Measurements from ENCODE around the gene ZNF286A.

The ZNF286A gene

GRCh38 chr17:15657868-15658267 lies 41.7 kb upstream of the ZNF286A start:
- H3K4me3 ChIP-seq (ENCODE audit: control insufficient read depth, low read depth, low read length), result no peak overlapping the region
- no peak for DNase-seq (ENCODE audit: low read depth)
- TF ChIP-seq CTCF (conservative IDR thresholded peaks at IDR 0.05; ENCODE audit: control insufficient read depth, insufficient read depth, low read depth, low read length), result no peak

GRCh38 chr17:15658296-15658695 lies 41.3 kb upstream of the ZNF286A start:
- no peak for DNase-seq (ENCODE audit: low read depth)
- TF ChIP-seq CTCF (conservative IDR thresholded peaks at IDR 0.05; ENCODE audit: control insufficient read depth, insufficient read depth, low read depth, low read length), result no peak
- no peak overlapping the region for H3K4me3 ChIP-seq (ENCODE audit: control insufficient read depth, low read depth, low read length)

- no peak for DNase-seq (ENCODE audit: low read depth)
- no peak overlapping the region for H3K4me3 ChIP-seq (ENCODE audit: control insufficient read depth, low read depth, low read length)
- TF ChIP-seq CTCF (conservative IDR thresholded peaks at IDR 0.05; ENCODE audit: control insufficient read depth, insufficient read depth, low read depth, low read length), result no peak
Observed at GRCh38 chr17:15659236-15659635, 40.3 kb upstream of the ZNF286A start.

GRCh38 chr17:15659663-15660062 lies 39.9 kb upstream of the ZNF286A start:
- no peak overlapping the region for H3K4me3 ChIP-seq (ENCODE audit: control insufficient read depth, low read depth, low read length)
- no peak for TF ChIP-seq CTCF (conservative IDR thresholded peaks at IDR 0.05; ENCODE audit: control insufficient read depth, insufficient read depth, low read depth, low read length)
- DNase-seq (ENCODE audit: low read depth), result no peak

- no peak for TF ChIP-seq CTCF (conservative IDR thresholded peaks at IDR 0.05; ENCODE audit: control insufficient read depth, insufficient read depth, low read depth, low read length)
- no peak overlapping the region for H3K4me3 ChIP-seq (ENCODE audit: control insufficient read depth, low read depth, low read length)
- no peak for DNase-seq (ENCODE audit: low read depth)
Observed at GRCh38 chr17:15660077-15660476, 39.5 kb upstream of the ZNF286A start.

- TF ChIP-seq CTCF (conservative IDR thresholded peaks at IDR 0.05; ENCODE audit: control insufficient read depth, insufficient read depth, low read depth, low read length), result no peak
- DNase-seq (ENCODE audit: low read depth), result no peak
- H3K4me3 ChIP-seq (ENCODE audit: control insufficient read depth, low read depth, low read length), result no peak overlapping the region
Observed at GRCh38 chr17:15662681-15663080, 36.9 kb upstream of the ZNF286A start.

GRCh38 chr17:15663176-15663575 lies 36.4 kb upstream of the ZNF286A start:
- H3K4me3 ChIP-seq (ENCODE audit: control insufficient read depth, low read depth, low read length), result no peak overlapping the region
- no peak for TF ChIP-seq CTCF (conservative IDR thresholded peaks at IDR 0.05; ENCODE audit: control insufficient read depth, insufficient read depth, low read depth, low read length)
- DNase-seq (ENCODE audit: low read depth), result no peak
